NCI-H1105 (cell line): ENCODE measurements around the gene RBM19.

Experiments used
- DNase-seq: peaks from one replicate; lab custom pipeline; 2025; lab: John Stamatoyannopoulos, UW

Gene RBM19

DNA sequence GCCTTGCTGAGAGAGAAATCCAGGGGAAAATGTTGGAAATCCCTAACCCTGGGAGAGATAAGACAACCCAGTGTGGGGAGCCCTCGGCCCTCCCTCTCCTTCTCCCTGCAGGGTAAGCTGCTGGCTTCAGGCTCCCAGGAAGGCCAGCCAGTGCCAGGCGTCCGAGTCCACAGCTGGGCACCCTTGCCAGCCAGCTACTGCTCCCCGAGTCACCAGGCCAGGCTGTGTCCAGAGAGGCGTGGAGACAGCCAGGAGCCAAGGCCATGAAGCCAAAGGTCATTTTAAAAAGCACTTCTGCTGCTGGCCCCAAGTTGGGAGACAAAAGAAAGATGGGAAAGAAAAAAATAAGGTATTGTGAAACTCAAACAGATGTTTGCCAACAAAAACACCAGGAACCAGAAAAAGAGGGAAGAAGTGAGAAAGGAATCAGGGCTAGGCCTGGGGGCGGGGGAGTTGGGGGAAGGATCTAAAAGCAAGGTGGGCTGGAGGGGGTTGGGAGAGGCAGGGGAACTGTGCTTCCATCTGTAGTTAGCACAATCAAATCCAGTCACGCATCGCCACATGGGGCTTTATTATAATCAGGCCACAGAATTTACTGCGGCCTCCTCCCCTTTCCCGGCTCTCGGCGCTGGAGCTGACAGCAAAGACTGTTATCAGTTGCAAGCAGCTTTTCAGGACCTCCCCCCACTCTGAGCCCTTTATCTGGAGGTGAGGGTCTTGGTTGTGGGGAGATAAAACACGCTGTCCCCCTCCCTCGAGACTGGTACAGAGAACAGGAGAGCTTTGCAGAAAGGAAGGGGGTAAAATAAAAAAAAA is 33.5 kb downstream of the RBM19 start:
- no peak for DNase-seq

DNA sequence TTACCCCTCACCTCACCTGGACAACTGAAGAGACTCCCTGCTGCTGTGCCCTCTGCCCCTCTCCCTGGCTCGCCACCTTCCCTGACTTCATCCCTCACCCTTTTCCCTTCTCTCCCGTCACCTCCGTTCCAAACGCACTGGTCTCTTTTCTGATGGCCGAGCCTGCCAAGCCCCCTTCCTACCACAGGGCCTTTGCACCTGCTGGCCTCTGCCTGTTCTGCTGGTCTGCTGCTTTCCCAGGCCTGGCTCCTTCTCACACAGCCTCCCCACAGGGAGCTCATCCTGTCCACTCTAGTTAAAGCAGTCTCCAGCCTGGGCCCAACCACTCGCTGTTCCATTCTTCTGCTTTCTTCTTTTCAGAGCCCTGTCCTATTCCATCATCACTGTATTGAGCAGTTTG is 34.6 kb downstream of the RBM19 start:
- no peak for DNase-seq

DNA sequence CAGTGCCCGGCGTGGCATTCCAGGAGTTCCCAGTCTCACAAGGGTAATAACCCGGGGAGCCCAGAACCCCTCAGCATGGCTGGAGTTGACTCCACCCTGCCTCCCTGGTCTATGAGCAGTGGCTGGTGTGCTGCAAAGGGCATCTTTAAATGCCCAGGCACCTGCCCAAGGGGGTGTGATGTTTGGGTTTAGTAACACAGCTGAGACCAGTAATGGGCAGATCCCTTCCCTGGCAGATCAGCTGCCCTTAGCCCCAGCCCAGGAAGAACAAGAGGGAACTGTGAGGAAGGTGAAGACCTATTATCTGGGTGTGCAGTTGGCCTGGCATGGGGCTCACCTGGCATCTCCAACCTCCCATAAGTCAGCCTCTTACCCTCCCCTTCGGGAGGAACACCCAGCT is 35.9 kb downstream of the RBM19 start:
- DNase-seq = no peak

- DNase-seq = no peak
Measured at GRCh38 chr12:113929312-113929989, 36.7 kb downstream of the RBM19 start.

- no peak for DNase-seq
Measured at GRCh38 chr12:113926788-113927187, 39.3 kb downstream of the RBM19 start.

GRCh38 chr12:113924341-113924740 is 41.8 kb downstream of the RBM19 start:
- DNase-seq = no peak

GRCh38 chr12:113923251-113923650 is 42.9 kb downstream of the RBM19 start:
- no peak for DNase-seq

DNA sequence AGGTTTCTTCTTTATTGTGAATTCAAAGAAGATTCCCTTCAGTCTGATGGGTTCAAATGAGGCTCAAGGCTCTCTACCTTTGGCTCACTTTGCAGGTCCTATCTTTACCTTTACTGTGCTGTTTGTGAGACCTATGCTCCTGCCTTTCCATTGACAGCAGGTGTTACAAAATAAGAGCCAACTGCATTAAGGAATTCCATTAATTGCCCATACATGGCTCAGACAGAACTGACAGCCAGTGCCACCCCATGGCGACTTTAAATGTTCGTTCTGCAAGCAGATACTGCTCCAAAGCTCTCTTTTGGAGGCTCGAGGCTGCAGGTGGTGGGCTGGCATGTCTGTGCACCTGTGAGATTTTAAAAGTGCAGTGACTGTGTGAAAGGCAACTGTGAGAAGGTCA is 44.7 kb downstream of the RBM19 start:
- DNase-seq = no peak

- DNase-seq = no peak
Measured at GRCh38 chr12:113919791-113920190, 46.3 kb downstream of the RBM19 start.

DNA sequence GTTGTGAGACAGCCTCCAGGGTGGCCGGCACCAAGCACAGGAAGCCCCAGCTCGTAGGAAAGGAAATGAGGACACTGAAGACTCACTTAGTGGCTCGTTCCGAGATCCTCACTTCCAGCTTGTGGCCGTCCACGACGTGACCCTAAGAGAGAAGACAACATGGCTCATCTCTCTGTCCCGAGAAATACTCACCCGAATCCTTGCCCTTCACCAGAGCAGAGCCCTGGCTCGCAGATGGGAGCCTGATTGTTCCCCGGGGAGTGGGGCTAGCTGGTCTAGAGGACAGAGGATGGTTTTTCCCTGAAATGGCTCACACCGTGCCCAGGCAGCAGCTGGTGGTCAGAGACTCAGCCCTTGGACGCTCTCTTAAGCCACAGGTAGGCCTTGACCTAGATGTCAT is 47.8 kb downstream of the RBM19 start:
- no peak for DNase-seq

GRCh38 chr12:113917393-113917792 is 48.7 kb downstream of the RBM19 start:
- DNase-seq = no peak

DNA sequence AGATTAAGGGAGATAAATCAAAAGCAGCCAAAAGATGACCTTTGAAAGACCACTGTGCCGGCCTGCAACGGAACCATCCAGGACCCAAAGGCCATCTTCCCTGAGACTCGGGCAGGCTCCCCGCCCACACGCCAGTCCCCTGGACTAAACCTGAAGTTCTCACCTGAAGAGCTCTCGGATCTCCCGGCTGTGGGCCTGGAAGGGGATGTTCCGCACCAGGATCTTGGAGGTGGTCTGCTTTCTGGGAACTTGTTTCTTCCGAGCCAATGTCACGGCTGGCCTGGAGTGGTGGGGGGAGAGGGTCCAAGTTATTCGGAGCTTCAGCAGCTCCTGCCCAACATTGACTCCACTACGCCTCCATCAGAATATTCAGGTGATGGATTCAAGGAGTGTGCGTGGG is 51.3 kb downstream of the RBM19 start:
- DNase-seq = no peak

GRCh38 chr12:113914176-113914575 is 51.9 kb downstream of the RBM19 start:
- no peak for DNase-seq

DNA sequence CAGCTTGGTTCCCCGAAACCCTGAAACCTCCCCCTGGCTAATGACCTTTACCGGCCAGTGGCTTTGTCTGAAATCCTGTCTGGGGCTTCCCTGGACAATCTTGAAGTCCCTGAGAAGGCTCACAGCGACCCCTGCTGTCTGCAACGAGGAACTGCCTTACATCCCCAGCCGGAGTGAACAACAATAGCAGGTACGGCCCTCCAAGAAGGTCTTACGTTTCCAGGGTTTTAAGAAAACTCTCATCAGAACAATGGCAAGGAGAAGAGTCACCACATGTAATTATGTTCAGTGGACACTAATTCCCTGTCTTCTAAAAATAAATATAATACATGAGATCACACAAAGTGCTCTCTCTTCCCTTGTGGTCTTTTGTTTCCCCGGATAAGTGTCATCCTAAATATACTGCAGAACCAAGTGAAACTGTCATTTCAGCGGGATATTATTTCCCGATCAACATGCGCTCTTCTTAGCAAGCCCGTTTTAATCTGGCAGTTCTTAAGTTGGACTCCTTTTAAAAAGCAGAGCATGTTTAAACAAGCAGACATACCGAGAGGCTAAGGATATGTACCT is 53.3 kb downstream of the RBM19 start:
- peak; percentile 61 for DNase-seq

GRCh38 chr12:113911971-113912759 is 54.0 kb downstream of the RBM19 start:
- DNase-seq = no peak

GRCh38 chr12:113910751-113911272 is 55.3 kb downstream of the RBM19 start:
- DNase-seq = no peak

GRCh38 chr12:113909776-113910420 is 56.2 kb downstream of the RBM19 start:
- no peak for DNase-seq

DNA sequence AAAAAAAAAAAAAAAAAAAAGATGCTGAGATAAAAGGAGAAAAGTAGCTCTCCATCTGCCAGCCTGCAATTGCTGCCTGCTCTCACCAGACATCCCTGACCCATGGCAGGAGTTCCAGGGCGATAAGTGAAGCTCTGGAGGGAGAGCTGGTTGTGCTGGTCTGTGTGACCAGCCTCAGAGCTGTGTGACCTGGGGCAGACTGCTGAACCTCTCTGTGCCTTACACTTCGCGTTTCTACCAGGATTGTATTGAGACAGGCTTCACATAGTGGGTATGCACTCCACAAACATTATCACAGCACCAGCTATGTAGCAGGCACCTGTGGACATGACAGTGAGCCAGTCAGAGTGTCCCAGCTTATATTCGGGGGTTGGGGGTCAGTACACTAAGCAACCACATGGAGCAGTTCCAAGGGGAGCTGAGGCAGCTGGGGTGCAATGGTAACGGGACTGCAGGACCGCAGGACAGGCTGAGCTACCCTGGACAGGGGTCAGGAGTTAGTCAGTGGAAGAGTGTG is 57.5 kb downstream of the RBM19 start:
- DNase-seq = no peak

DNA sequence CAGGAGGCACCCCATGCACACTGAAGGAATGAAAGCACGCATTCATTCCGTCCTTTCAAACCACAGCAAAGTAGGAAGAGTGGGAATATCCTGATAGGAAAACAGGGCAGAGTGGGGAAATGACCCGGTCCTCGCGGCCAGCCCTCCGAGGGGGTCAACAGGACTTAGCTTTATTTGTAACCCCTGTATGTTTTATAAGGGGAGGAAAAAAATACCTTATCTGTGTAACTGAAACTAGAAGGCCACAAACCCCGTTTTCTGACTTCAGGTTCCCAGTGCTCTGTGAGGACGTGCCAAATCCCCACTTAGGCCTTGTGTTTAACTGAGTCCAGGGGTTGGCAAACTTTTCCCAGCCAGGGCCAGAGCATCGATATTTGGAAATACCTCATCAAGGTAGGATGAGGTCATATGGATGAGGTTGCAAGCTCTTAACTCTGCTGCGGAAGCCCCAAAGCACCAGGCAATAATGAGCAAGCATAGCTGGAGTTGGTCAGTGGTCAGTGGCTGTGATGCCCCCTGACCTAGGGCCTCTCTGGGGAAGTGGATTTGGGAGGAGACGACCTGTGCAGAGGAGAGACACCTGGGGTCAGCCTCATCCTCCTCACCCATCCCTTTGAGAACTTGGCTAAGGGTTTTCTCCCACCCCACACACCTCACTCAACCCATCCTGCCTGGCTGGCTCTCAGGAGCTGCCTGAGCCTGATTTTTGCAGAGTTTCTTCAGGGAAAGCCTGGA is 58.5 kb downstream of the RBM19 start:
- DNase-seq = no peak

DNA sequence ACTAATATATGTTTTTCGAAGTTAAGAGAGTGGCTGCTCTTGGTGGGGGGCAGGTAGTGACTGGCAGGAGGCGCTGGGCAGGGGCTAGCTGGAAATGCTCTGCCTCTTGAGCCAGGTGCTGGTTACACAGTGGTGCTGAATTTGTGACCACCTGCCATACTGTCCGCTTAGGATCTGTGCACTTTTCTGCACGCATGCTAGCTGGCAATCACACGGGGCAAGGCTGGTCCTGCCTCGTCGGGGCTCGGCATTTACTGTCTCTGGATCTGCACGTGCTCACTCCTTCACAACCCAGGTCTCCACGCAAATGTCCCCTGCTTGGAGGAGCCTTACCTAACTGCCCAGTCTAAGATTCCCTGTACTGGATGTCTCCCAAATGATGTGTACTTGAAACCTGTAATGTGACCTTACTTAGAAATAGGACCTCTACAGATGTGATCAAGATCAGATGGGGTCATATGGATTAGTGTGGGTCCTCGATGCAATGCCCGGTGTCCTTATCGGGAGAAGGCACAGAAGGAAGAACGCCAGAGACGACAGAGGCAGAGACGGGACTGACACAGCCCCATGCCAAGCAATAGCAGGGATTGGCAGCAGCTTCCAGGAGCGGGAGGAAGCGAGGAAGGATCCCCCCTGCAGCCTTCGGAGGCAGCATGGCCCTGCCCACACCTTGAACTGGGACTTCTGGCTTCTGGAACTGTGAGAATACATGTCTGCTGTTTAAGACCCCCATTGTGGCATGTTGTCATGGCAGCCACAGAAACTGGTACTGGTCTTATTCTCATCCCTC is 59.5 kb downstream of the RBM19 start:
- no peak for DNase-seq
